Brain microvascular endothelial cell (primary cell): ENCODE results near the gene RAB8B.

Experiments
- DNase-seq: peaks from one replicate; pipeline ENCODE4 v3.0.0-alpha.2; 2020
- H3K27ac ChIP-seq: fragments of 250-450 bp; sonication (Bioruptor Pico); 2 replicates; pipeline ENCODE4 v1.5.1; 2020; ENCODE audit warnings: mild to moderate bottlenecking, moderate library complexity
- H3K27me3 ChIP-seq: fragments of 250-450 bp; sonication (Bioruptor Pico); replicated peaks from 2 replicates; pipeline ENCODE4 v1.5.1; 2020; ENCODE audit warnings: mild to moderate bottlenecking
- H3K36me3 ChIP-seq: fragments of 250-450 bp; sonication (Bioruptor Pico); replicated peaks from 2 replicates; pipeline ENCODE4 v1.5.1; 2020; ENCODE audit warnings: mild to moderate bottlenecking
- H3K4me3 ChIP-seq: 2 replicates; pipeline ENCODE4 v1.5.1; 2011; ENCODE audit warnings: low read depth, mild to moderate bottlenecking, control low read depth, low read length, moderate library complexity
- CTCF ChIP-seq: IDR thresholded peaks from 2 replicates; pipeline ENCODE4 v1.5.1; 2011; ENCODE audit warnings: low read depth, mild to moderate bottlenecking, moderate library complexity, low read length, control low read depth, inconsistent platforms; ENCODE audit errors: missing control alignments
- in situ Hi-C: cut with HindIII; loops from 2 replicates; pipeline ENCODE4 v1.10.0; 2017; ENCODE audit warnings: low sequenced_read_pairs, low pct_ligation_motif_present

RAB8B gene

DNA sequence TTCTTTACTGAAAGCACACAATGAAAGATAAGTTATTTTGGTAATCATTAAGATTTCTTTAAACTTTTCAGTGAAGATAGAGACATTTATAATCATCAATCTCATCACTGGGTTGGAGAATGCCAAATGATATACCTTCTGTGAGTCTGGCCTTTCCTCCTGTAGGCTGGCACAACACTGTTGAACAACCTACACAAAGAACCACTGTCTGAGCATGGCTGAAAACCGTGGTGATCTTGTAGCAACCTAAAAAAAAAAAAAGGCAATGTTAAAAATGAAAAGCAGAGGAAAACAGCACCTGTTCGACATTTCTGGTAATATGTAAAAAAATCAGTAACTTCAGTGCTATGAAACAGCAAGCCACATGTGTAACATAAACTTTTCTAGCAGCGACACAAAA lies 33.9 kb upstream of the RAB8B start:
- H3K27ac ChIP-seq: peak overlapping the region; percentile 93
- no peaks in the 10 kb centered on the region for H3K27me3 ChIP-seq
- no peak for TF ChIP-seq CTCF
- no peak for DNase-seq
- peak overlapping the region; percentile 90 for H3K4me3 ChIP-seq
- in situ Hi-C loops: no loop called here
- H3K36me3 ChIP-seq: peaks cover 35% of the 10 kb centered on the region

DNA sequence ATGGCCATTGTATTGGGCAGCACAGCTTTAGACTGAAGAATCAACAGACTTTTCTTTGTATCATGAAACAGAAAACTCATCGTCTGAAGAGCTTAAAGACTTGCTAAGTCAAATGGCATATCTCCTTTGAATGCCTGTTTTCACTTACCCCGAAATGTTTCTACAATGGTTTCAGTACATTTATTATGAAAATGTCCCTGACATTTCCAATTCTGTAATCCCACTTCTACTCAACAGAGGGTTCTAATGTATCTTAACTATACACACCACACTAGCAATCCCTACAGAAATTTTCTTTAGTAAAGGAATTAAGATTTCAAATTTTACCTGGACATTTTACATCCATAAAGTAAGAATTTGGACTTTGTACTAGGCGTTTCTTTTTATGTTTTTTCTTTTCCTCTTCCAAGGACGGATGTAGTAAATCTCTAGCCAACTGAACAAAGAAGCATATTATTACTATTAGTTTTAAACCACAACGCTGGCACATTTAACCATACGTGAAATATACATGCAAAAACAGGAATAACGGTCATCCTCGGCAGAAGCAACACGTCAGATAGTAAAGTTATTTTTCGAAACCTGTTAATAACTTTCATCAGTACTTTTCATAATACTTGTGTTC lies 33.2 kb upstream of the RAB8B start:
- in situ Hi-C loops: no loop called here
- Histone ChIP-seq H3K27me3 (no peaks in the 10 kb centered on the region), H3K4me3 (peak overlapping the region; percentile 90), H3K27ac (peak overlapping the region; percentile 93), H3K36me3 (peaks cover 32% of the 10 kb centered on the region)
- TF ChIP-seq CTCF: no peak
- no peak for DNase-seq

- H3K27me3 ChIP-seq: no peaks in the 10 kb centered on the region
- TF ChIP-seq CTCF: no peak
- peak overlapping the region; percentile 93 for H3K27ac ChIP-seq
- peak overlapping the region; percentile 90 for H3K4me3 ChIP-seq
- H3K36me3 ChIP-seq: peaks cover 27% of the 10 kb centered on the region
- DNase-seq: peak; percentile 42
- in situ Hi-C loops: no loop called here
Measured at GRCh38 chr15:63156755-63157117, 32.7 kb upstream of the RAB8B start.

- H3K27me3 ChIP-seq: no peaks in the 10 kb centered on the region
Measured at GRCh38 chr15:63157118-63157843, 32.1 kb upstream of the RAB8B start, which contains the start of gene RPS27L. Gene RPS27L, minus strand, starts transcription at chr15:63157477. Its CDS starts 72 bp downstream, at chr15:63157405.

DNA sequence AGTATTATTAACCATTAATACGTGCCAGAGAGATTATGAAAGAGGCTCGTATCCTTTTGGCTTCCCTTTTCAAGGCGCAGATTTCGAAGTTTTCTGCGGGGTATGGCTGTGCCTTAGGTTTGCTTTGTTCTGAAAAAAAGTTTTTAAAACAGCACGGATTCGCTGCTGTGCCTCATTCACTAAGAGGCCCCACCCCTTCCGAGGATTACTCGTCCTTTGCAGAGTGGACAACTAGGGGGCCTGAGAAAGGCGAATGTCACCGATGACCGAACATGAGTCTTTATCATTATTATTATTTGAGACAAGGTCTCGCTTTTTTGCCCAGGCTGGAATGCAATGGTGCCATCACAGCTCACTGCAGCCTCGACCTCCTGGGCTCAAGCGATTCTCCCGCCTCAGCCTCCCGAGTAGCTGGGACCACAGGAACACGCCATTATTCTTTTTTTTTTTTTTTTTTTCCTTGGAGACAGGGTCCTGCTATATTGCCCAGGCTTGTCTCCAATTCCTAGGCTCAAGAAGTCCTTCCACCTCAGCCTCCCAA lies 31.4 kb upstream of the RAB8B start:
- peak overlapping the region; percentile 90 for H3K4me3 ChIP-seq

More at GRCh38 chr15:63157118-63157843, 32.1 kb upstream of the RAB8B start, which contains the start of gene RPS27L:
- peaks cover 23% of the 10 kb centered on the region for H3K36me3 ChIP-seq
- TF ChIP-seq CTCF: no peak
- in situ Hi-C loops: no loop called here
- peak; percentile 90 for DNase-seq
- peak within 1 kb of the TSS; percentile 90 for H3K4me3 ChIP-seq
- H3K27ac ChIP-seq: peak within 1 kb of the TSS; percentile 93

More for the DNA sequence above, 31.4 kb upstream of the RAB8B start:
- peak; percentile 82 for DNase-seq
- in situ Hi-C loops: no loop called here
- peak overlapping the region; percentile 93 for H3K27ac ChIP-seq
- TF ChIP-seq CTCF: peak; percentile 42
- no peaks in the 10 kb centered on the region for H3K27me3 ChIP-seq
- H3K36me3 ChIP-seq: peaks cover 17% of the 10 kb centered on the region
